Psoas muscle (tissue), 8 donors: Measurements from ENCODE around the gene CD34. TPM values are rescaled to one million over a fixed set of nuclear protein-coding genes. Genes with fewer than 3 reads are reported as not detected.
A peak's percentile ranks its signal among the peaks of the same experiment; 100 is the strongest.

Experiments used
- ATAC-seq, 4 donors: fragments of 200-7000 bp; cut with Tn5 transposase; one replicate each; pipeline ENCODE4 v1.9.1; 2020; ENCODE audit warnings: moderate library complexity in 3 of 4, mild to moderate bottlenecking in 2 of 4
- DNase-seq, 2 donors: peaks; one replicate each; pipeline ENCODE4 v3.0.0-alpha.2; 2020
- H3K27ac ChIP-seq: fragments of 200-600 bp; one replicate; pipeline ENCODE4 v1.8.0; 2022
- H3K27me3 ChIP-seq, 3 donors: fragments of 200-600 bp in 1 of 3; one replicate each; pipeline versions ENCODE4 v1.6.1 to v1.8.0; 2013 to 2022; ENCODE audit warnings: low read length in 2 of 3, mild to moderate bottlenecking in 2 of 3, moderate library complexity in 1 of 3; ENCODE audit not compliant: insufficient read depth in 3 of 3
- H3K36me3 ChIP-seq, 2 donors: fragments of 200-600 bp in 1 of 2; one replicate each; pipeline versions ENCODE4 v1.6.1 to v1.8.0; 2013 to 2022; ENCODE audit warnings: low read depth in 1 of 2, mild to moderate bottlenecking in 1 of 2, moderate library complexity in 1 of 2; ENCODE audit not compliant: insufficient read depth in 1 of 2
- H3K4me1 ChIP-seq: fragments of 200-600 bp; one replicate; pipeline ENCODE4 v1.8.0; 2022
- H3K4me3 ChIP-seq: fragments of 200-600 bp; one replicate; pipeline ENCODE4 v1.8.0; 2022; ENCODE audit warnings: mild to moderate bottlenecking
- H3K9me3 ChIP-seq: fragments of 200-600 bp; one replicate; pipeline ENCODE4 v1.8.0; 2022
- WGBS, 3 donors: extraction: QIAGEN DNeasy Blood & Tissue Kit; methylation state at CpG; one replicate each; pipeline versions ENCODE4 v1.1.6 to v1.1.7; 2013; 5-methylcytosine and 5-hydroxymethylcytosine counted together
- intact Hi-C, 2 donors: fragments of 100-400 bp; cut with DNase I; formaldehyde crosslinking; loops; one replicate each; pipeline versions ENCODE4 v1.11.0 to v1.14.2; 2022
- polyA plus RNA-seq, 3 donors: library from polyadenylated mRNA; stranded (reverse); fragments of 200-250 nt; gene quantifications; one replicate each; pipeline ENCODE4 v1.2.3, GENCODE V29; 2013
- total RNA-seq, 4 donors: library from RNA; stranded (reverse); fragmentation: NEBNext Ultra II Directional in 2 of 4; extraction: Animal tissue kit (Norgen Biotek cat#: 25700) in 2 of 4; gene quantifications; one replicate each; pipeline versions ENCODE4 v1.2.1 to v1.2.4, GENCODE V29; 2021 to 2023
- TF ChIP-seq, protein P1 (sequence below): fragments of 200-600 bp; IDR thresholded peaks from one replicate; pipeline ENCODE4 v1.8.0; 2022; ENCODE audit warnings: antibody characterized with exemption
- donor health status: healthy with polysubstance abuse.
- donor health status: DM: no; HTN: no; CAD: no; lungs with moderate emphysema.
- donor health status: Bipolar disorder and iron deficiency.
- donor health status: healthy.
- donor health status: DM: yes; HTN: yes; CAD: no.
- donor health status: DM: no; HTN: no; CAD: no.
- donor health status: DM: no; HTN: no; CAD: no.
- donor health status: DM: yes; HTN: yes; CAD: no.

The CD34 gene
- total and polyA plus RNA-seq, 7 donors: 14.4 to 61.1 (median 21.1) TPM

DNA sequence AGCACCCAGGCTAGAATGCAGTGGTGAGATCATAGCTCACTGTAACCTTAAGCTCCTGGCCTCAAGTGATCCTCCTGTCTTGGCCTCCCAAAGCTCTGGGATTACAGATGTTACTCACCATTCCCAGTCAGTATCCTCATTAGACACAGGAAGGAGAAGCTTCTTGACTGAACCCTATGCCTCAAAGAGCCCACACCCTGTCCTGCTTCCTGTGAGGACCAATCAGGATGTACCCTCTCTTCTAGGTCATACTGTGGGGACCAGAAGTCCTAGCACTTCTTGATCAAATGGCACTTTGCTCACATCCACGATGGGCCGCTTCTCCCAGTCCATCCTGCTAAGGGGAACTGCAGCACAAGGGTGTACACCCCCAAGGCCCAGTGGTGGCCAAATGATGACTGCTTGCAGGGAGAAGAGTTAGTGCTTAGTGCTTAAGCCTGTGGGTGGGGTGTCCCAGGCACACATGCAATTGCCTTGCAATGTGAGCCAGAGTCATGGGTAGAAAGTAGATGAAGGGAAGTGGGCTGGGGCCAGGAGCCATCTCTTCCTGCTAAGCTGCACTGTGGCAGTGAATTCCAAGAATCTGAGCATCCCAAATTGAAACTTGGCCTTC is 9.8 kb downstream of the CD34 start:
- no peak overlapping the region for H3K4me3 ChIP-seq

DNA sequence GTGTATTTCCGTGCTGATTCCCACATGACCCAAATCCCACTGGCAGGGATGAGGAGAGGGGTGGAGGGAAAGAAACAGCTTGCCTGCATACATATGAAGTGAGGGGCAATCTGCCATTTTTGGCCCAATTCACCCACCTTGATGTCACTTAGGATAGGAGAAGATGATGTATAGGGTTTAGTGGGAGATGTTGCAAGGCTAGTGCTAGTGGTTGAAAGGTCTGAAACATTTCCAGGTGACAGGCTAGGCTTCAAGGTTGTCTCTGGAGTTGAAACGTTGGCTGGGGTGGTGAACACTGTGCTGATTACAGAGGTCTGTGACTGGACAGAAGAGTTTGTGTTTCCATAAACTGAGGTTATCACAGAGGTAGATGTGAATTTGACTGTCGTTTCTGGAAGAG is 12.1 kb downstream of the CD34 start:
- Histone ChIP-seq H3K36me3 (peaks cover 0 to 6% of the 10 kb centered on the region in 2 donors), H3K4me3 (no peak overlapping the region), H3K9me3 (no peaks in the 10 kb centered on the region), H3K4me1 (peaks cover 3% of the 10 kb centered on the region), H3K27ac (no peak overlapping the region), H3K27me3 (no peaks in the 10 kb centered on the region)
- DNase-seq: no peak
- TF ChIP-seq, protein P1, sequence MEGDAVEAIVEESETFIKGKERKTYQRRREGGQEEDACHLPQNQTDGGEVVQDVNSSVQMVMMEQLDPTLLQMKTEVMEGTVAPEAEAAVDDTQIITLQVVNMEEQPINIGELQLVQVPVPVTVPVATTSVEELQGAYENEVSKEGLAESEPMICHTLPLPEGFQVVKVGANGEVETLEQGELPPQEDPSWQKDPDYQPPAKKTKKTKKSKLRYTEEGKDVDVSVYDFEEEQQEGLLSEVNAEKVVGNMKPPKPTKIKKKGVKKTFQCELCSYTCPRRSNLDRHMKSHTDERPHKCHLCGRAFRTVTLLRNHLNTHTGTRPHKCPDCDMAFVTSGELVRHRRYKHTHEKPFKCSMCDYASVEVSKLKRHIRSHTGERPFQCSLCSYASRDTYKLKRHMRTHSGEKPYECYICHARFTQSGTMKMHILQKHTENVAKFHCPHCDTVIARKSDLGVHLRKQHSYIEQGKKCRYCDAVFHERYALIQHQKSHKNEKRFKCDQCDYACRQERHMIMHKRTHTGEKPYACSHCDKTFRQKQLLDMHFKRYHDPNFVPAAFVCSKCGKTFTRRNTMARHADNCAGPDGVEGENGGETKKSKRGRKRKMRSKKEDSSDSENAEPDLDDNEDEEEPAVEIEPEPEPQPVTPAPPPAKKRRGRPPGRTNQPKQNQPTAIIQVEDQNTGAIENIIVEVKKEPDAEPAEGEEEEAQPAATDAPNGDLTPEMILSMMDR: no peak
- intact Hi-C loops: loop anchor here in 1 of 2 donors (10.0 kb wide), 1 partner anchor 346 kb away; the partner anchor contains the start of gene PLXNA2
- WGBS, 3 donors: 51 to 75% (median 64%) methylated on average over 3 of the region's 3 CpGs
- ATAC-seq: no peak

More for the DNA sequence above, 9.8 kb downstream of the CD34 start:
- 83 to 92% (median 86%) methylated on average over 2 of the region's 2 CpGs for WGBS, 3 donors
- H3K9me3 ChIP-seq: no peaks in the 10 kb centered on the region
- ATAC-seq (no peak), DNase-seq (no peak)
- no peaks in the 10 kb centered on the region for H3K27me3 ChIP-seq
- TF ChIP-seq, protein P1: no peak
- peaks cover 3% of the 10 kb centered on the region for H3K4me1 ChIP-seq
- H3K36me3 ChIP-seq: peaks cover 0 to 6% of the 10 kb centered on the region in 2 donors
- H3K27ac ChIP-seq: peak overlapping the region; percentile 3
- intact Hi-C loops: no loop called here

DNA sequence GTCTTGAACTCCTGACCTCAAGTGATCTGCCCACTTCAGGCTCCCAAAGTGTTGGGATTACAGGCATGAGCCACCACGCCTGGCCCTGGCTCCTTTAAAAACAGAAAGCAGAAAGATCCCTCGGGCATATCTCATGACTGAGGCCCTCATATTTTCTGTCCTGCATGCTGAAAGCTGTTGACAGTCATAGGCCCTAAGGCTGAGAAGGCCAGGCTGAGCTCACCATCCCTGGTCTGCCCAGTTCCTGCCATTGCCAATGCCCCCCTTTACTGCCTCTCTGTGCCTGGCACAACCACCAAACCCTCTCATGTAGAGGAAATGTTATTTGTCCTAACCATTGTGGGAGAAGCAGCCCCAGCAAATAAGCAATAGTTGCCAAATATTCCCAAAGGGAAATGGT is 12.7 kb downstream of the CD34 start:
- Histone ChIP-seq H3K9me3 (no peaks in the 10 kb centered on the region), H3K4me1 (peaks cover 3% of the 10 kb centered on the region), H3K27me3 (no peaks in the 10 kb centered on the region), H3K36me3 (peaks cover 0 to 6% of the 10 kb centered on the region in 2 donors), H3K27ac (no peak overlapping the region), H3K4me3 (no peak overlapping the region)
- intact Hi-C loops: loop anchor here in 1 of 2 donors (10.0 kb wide), 1 partner anchor 347 kb away; the partner anchor contains the start of gene PLXNA2
- DNase-seq: no peak
- ATAC-seq: no peak
- WGBS, 3 donors: 50 to 64% (median 56%) methylated on average over 2 of the region's 2 CpGs
- TF ChIP-seq, protein P1: no peak

DNA sequence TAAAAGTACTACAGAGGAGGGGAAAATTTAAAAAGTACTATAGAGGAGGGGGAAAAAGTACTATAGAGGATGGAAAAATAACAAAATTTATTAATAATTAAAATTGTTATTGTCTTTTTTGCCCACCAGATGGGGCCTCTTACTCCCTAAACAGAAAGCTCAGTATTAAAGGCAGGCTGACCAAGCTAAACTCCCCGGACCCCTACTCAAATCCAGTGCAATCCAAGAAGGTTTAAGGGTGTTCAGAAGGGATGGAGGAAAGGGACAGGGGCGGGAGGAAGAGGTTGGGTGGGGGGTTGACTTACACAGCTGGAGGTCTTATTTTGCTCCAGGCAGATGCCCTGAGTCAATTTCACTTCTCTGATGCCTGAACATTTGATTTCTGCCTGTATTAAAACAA is 13.7 kb downstream of the CD34 start:
- peaks cover 0 to 6% of the 10 kb centered on the region in 2 donors for H3K36me3 ChIP-seq
- H3K9me3 ChIP-seq: no peaks in the 10 kb centered on the region
- no peak overlapping the region for H3K4me3 ChIP-seq
- peak in 1 of 4 donors; percentile 69 for ATAC-seq
- H3K27ac ChIP-seq: no peak overlapping the region
- H3K4me1 ChIP-seq: peaks cover 2% of the 10 kb centered on the region
- TF ChIP-seq, protein P1: peak; percentile 46
- DNase-seq: no peak
- 12 to 31% (median 14%) methylated on average over 2 of the region's 2 CpGs for WGBS, 3 donors
- H3K27me3 ChIP-seq: no peaks in the 10 kb centered on the region
- intact Hi-C loops: loop anchor here (1.0 to 10.0 kb wide), 3 partner anchors 66 to 348 kb away; partner anchors contain the start of gene PLXNA2 (in 1 of the 2)
